Endothelial cell of umbilical vein (primary cell): ENCODE data around the gene PGF. TPM values are rescaled to one million over a fixed set of nuclear protein-coding genes. Genes with fewer than 3 reads are reported as not detected.

ENCODE experiments used
- BruUV-seq: library from RNA; stranded (reverse); fragments of 400-500 nt; replicated peaks from 2 replicates; lab custom pipeline; 2021; lab: Mats Ljungman, UMichigan
- CTCF ChIA-PET: fragments of 300-600, 350-600 bp; sonication (Branson Sonifier 250); formaldehyde crosslinking; loops from one replicate; lab custom pipeline; 2021; ENCODE audit warnings: antibody characterized with exemption, inconsistent platforms; lab: Charles Lee
- POLR2A ChIA-PET: fragments of 300-600, 350-600 bp; sonication (Branson Sonifier 250); formaldehyde crosslinking; loops from one replicate; lab custom pipeline; 2021; ENCODE audit warnings: antibody characterized with exemption, inconsistent platforms; lab: Charles Lee
- DNase-seq: peaks from one replicate; pipeline ENCODE4 v3.0.0-alpha.2; 2011; ENCODE audit warnings: low read depth, low spot score
- FAIRE-seq: peaks from 2 replicates; lab custom pipeline; 2011; peaks lifted over from hg19 to GRCh38; lab: Jason Lieb, UNC
- H2AFZ ChIP-seq: 2 replicates; pipeline ENCODE4 v1.6.0; 2012; ENCODE audit warnings: low read depth, low read length, control low read depth, inconsistent platforms
- H3K27ac ChIP-seq: 2 replicates; pipeline ENCODE4 v1.5.1; 2011; ENCODE audit warnings: low read depth, mild to moderate bottlenecking, control low read depth, low read length, moderate library complexity; ENCODE audit not compliant: insufficient read depth
- H3K27me3 ChIP-seq, 2 experiments: 2 replicates each; pipeline versions ENCODE4 v1.6.0 to v1.6.1; 2011; ENCODE audit warnings: low read length in 2 of 2, mixed read lengths in 1 of 2; ENCODE audit not compliant: control insufficient read depth in 2 of 2, insufficient read depth in 2 of 2
- H3K36me3 ChIP-seq, 2 experiments: 2 replicates in 1 of 2; 3 replicates in 1 of 2; pipeline ENCODE4 v1.5.1; 2011; ENCODE audit warnings: low read length in 2 of 2, mild to moderate bottlenecking in 1 of 2, moderate library complexity in 1 of 2; ENCODE audit not compliant: control insufficient read depth in 2 of 2, insufficient read depth in 2 of 2; ENCODE audit errors: extremely low read depth in 1 of 2
- H3K4me1 ChIP-seq: 3 replicates; pipeline ENCODE4 v1.5.1; 2011; ENCODE audit warnings: mild to moderate bottlenecking, low read length; ENCODE audit not compliant: control insufficient read depth, insufficient read depth; ENCODE audit errors: extremely low read depth
- H3K4me2 ChIP-seq: 2 replicates; pipeline ENCODE4 v1.6.1; 2011; ENCODE audit warnings: low read length, control low read depth, mixed read lengths; ENCODE audit not compliant: insufficient read depth
- H3K4me3 ChIP-seq, 3 experiments: fragments of 200-600 bp in 1 of 3; sonication (generic), shearing (Covaris generic) in 1 of 3; replicated peaks in 1 of 3; 2 replicates each; pipeline ENCODE4 v1.5.1; 2011 to 2016; ENCODE audit warnings: control low read depth in 3 of 3, low read length in 3 of 3, mild to moderate bottlenecking in 2 of 3, inconsistent platforms in 1 of 3, low read depth in 1 of 3, moderate library complexity in 1 of 3; ENCODE audit not compliant: insufficient read depth in 1 of 3
- H3K79me2 ChIP-seq: 2 replicates; pipeline ENCODE4 v1.6.0; 2012; ENCODE audit warnings: low read length, inconsistent platforms; ENCODE audit not compliant: control insufficient read depth, insufficient read depth
- H3K9ac ChIP-seq: replicated peaks from 2 replicates; pipeline ENCODE3; 2011; ENCODE audit warnings: low read length, control low read depth; ENCODE audit not compliant: insufficient read depth; ENCODE audit errors: extremely low read depth
- H3K9me1 ChIP-seq: replicated peaks from 3 replicates; pipeline ENCODE4 v1.6.0; 2011; ENCODE audit warnings: mild to moderate bottlenecking, low read length; ENCODE audit not compliant: control insufficient read depth, insufficient read depth; ENCODE audit errors: extremely low read depth
- H3K9me3 ChIP-seq: replicated peaks from 2 replicates; pipeline ENCODE4 v1.5.1; 2012; ENCODE audit warnings: low read length, inconsistent platforms; ENCODE audit not compliant: control insufficient read depth, insufficient read depth
- H4K20me1 ChIP-seq: replicated peaks from 2 replicates; pipeline ENCODE3; 2011; ENCODE audit warnings: mild to moderate bottlenecking, low read length; ENCODE audit not compliant: control insufficient read depth, insufficient read depth; ENCODE audit errors: extremely low read depth
- CTCF ChIP-seq, 2 donors: IDR thresholded peaks; 1 replicate in 1 of 2; 2 replicates in 1 of 2; pipeline ENCODE4 v1.5.1; 2011; ENCODE audit warnings: low read length in 2 of 2, mild to moderate bottlenecking in 2 of 2, moderate library complexity in 2 of 2, control low read depth in 1 of 2, inconsistent platforms in 1 of 2, low read depth in 1 of 2; ENCODE audit not compliant: insufficient read depth in 1 of 2; ENCODE audit errors: extremely low read depth in 1 of 2
- EZH2 ChIP-seq: IDR thresholded peaks from 2 replicates; pipeline ENCODE4 v1.6.1; 2012; ENCODE audit warnings: borderline replicate concordance, low read depth, mild to moderate bottlenecking, moderate library complexity, low read length, inconsistent platforms; ENCODE audit not compliant: severe bottlenecking
- FOS ChIP-seq: IDR thresholded peaks from 2 replicates; pipeline ENCODE4 v1.6.1; 2011; ENCODE audit warnings: mild to moderate bottlenecking, low read length, moderate library complexity, borderline replicate concordance; ENCODE audit not compliant: insufficient read depth
- GATA2 ChIP-seq: IDR thresholded peaks from 2 replicates; pipeline ENCODE4 v1.7.0; 2011; ENCODE audit warnings: low read depth, mild to moderate bottlenecking, moderate library complexity, mixed read lengths, low read length; ENCODE audit not compliant: insufficient read length, insufficient read depth
- JUN ChIP-seq: IDR thresholded peaks from 2 replicates; pipeline ENCODE4 v1.6.1; 2011; ENCODE audit warnings: borderline replicate concordance, low read depth; ENCODE audit not compliant: insufficient read length, insufficient read depth
- MAX ChIP-seq: IDR thresholded peaks from 2 replicates; pipeline ENCODE4 v1.6.1; 2011; ENCODE audit not compliant: insufficient read depth, insufficient read length
- MYC ChIP-seq: IDR thresholded peaks from one replicate; pipeline ENCODE4 v1.6.1; 2011; ENCODE audit warnings: mild to moderate bottlenecking, low read depth, low read length
- POLR2A ChIP-seq: IDR thresholded peaks from 2 replicates; pipeline ENCODE4 v1.6.1; 2012; ENCODE audit warnings: low read depth, mild to moderate bottlenecking, control low read depth, low read length
- POLR2AphosphoS5 ChIP-seq: IDR thresholded peaks from 2 replicates; pipeline ENCODE4 v1.6.1; 2012; ENCODE audit warnings: low read depth, mild to moderate bottlenecking, control low read depth, low read length, moderate library complexity; ENCODE audit not compliant: insufficient read depth
- dilution Hi-C: fragments of 300-500 bp; cut with MboI; formaldehyde crosslinking; loops from one replicate; pipeline ENCODE4 v1.15.0; 2019; ENCODE audit warnings: low sequenced_read_pairs; ENCODE audit not compliant: extremely low pct_ligation_motif_present
- intact Hi-C: fragments of 100-400 bp; cut with micrococcal nuclease; formaldehyde crosslinking; loops from one replicate; pipeline ENCODE4 v1.10.0; 2022
- polyA plus RNA-seq, 4 experiments: library from polyadenylated mRNA; depleted of rRNA in 3 of 4; stranded (reverse) in 3 of 4; unstranded in 1 of 4; fragments of >200 nt; gene quantifications; 2 replicates each; pipeline versions ENCODE4 v1.2.1 to v1.2.3, GENCODE V29; 2011 to 2012; ENCODE audit warnings: missing spikeins in 1 of 4
- total RNA-seq: library from RNA; stranded (reverse); gene quantifications from 2 replicates; pipeline ENCODE4 v1.2.3, GENCODE V29; 2021

The PGF gene
- total and polyA plus RNA-seq, 2 donors (not counting 3 experiments of a cell fraction or from before 2014, with no cell fraction given) = 89.0 to 206 TPM

- CTCF ChIA-PET = interaction anchor here (1.0 kb wide), 1 partner anchor 31 kb away, joined by 4 read pairs; no protein-coding TSS in a partner anchor
- H3K27me3 ChIP-seq = no peaks in the 10 kb centered on the region
- dilution Hi-C loops = no loop called here
- H3K4me3 ChIP-seq = no peak overlapping the region
- H3K9me1 ChIP-seq = no peaks in the 10 kb centered on the region
- H3K9me3 ChIP-seq = no peaks in the 10 kb centered on the region
- no peaks in the 10 kb centered on the region for H3K79me2 ChIP-seq
- intact Hi-C loops = no loop called here
- FAIRE-seq = no peak
- BruUV-seq = no TSS peak
- H3K27ac ChIP-seq = no peak overlapping the region
- peaks cover 33% of the 10 kb centered on the region for H3K4me1 ChIP-seq
- no peak overlapping the region for H2AFZ ChIP-seq
- H3K36me3 ChIP-seq = no peaks in the 10 kb centered on the region
- POLR2A ChIA-PET = interaction anchor here (0.8 kb wide), 1 partner anchor 14 kb away, joined by 7 read pairs; the partner anchor contains the start of gene RPS6KL1
- no peak overlapping the region for H3K9ac ChIP-seq
- no peaks in the 10 kb centered on the region for H4K20me1 ChIP-seq
- no peak for TF ChIP-seq FOS
- TF ChIP-seq MAX = no peak
- TF ChIP-seq CTCF (IDR thresholded peaks at IDR 0.05; ENCODE audit: extremely low read depth in 1 of 2, insufficient read depth in 1 of 2, low read depth in 1 of 2, low read length in 2 of 2) = no peak
- TF ChIP-seq GATA2 = no peak
- no peak for TF ChIP-seq EZH2
- no peak for TF ChIP-seq JUN
- no peak for TF ChIP-seq POLR2A
- no peak for TF ChIP-seq POLR2AphosphoS5
- TF ChIP-seq MYC = no peak
- no peak for DNase-seq
- H3K4me2 ChIP-seq = no peak overlapping the region
Measured at GRCh38 chr14:74937171-74937570, 18.2 kb downstream of the PGF start.
